Esophagus squamous epithelium (tissue), 4 donors: Measurements from ENCODE around the gene SYF2.

Experiments used
- POLR2A ChIP-seq, 4 donors: fragments of 450-650 bp; IDR thresholded peaks; one replicate each; pipeline ENCODE4 v1.6.1; 2017; ENCODE audit warnings: antibody characterized with exemption in 4 of 4, mild to moderate bottlenecking in 4 of 4, moderate library complexity in 3 of 4
- TF ChIP-seq, protein P1 (sequence below), 6 experiments: fragments of 450-650 bp in 4 of 6; fragments of 200-600 bp in 2 of 6; sonication (generic) in 2 of 6; IDR thresholded peaks; one replicate each; pipeline ENCODE4 v1.5.1; 2016 to 2019; ENCODE audit warnings: antibody characterized with exemption in 6 of 6, mild to moderate bottlenecking in 4 of 6, moderate library complexity in 4 of 6

DNA sequence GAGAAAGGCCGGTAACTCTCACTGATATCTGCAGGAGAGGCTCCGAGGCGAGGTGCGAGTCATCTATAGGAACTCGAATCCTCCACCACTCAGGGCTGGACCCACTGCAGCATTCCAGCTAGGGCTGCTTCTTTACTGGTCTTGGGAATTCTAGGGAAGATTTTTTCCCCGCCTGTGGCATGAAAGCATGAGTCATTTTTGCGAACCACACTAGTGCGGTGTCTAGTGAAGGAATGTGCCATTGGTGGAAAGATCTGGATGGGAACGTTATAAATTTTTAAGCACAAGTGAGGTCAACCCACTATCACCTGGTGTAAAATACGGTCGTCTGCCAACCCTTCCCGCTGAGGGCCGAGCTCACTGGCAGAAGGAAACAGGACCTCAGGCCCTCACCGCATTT lies 49.7 kb downstream of the SYF2 start:
- no peak for TF ChIP-seq POLR2A (IDR thresholded peaks at IDR 0.05)
- TF ChIP-seq, protein P1, sequence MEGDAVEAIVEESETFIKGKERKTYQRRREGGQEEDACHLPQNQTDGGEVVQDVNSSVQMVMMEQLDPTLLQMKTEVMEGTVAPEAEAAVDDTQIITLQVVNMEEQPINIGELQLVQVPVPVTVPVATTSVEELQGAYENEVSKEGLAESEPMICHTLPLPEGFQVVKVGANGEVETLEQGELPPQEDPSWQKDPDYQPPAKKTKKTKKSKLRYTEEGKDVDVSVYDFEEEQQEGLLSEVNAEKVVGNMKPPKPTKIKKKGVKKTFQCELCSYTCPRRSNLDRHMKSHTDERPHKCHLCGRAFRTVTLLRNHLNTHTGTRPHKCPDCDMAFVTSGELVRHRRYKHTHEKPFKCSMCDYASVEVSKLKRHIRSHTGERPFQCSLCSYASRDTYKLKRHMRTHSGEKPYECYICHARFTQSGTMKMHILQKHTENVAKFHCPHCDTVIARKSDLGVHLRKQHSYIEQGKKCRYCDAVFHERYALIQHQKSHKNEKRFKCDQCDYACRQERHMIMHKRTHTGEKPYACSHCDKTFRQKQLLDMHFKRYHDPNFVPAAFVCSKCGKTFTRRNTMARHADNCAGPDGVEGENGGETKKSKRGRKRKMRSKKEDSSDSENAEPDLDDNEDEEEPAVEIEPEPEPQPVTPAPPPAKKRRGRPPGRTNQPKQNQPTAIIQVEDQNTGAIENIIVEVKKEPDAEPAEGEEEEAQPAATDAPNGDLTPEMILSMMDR (IDR thresholded peaks at IDR 0.05): no peak
